K562 (cell line): Measurements from ENCODE around the gene TARS3. TPM values are rescaled to one million over a fixed set of nuclear protein-coding genes. Genes with fewer than 3 reads are reported as not detected.

ENCODE experiments used
- BMI1 ChIP-seq: fragments of 150-350 bp; IDR thresholded peaks from 2 replicates; pipeline ENCODE4 v1.6.1; 2014; ENCODE audit warnings: low read length
- CBX5 ChIP-seq: IDR thresholded peaks from 2 replicates; pipeline ENCODE4 v1.6.1; 2014; ENCODE audit warnings: low read depth, borderline replicate concordance
- GABPB2 ChIP-seq: fragments of 250-450 bp; sonication (Bioruptor Pico); conservative IDR thresholded peaks from 2 replicates; pipeline ENCODE4 v1.5.1; 2021; ENCODE audit warnings: mild to moderate bottlenecking
- HLTF ChIP-seq: fragments of 450-650 bp; IDR thresholded peaks from 2 replicates; pipeline ENCODE4 v1.6.1; 2016
- LEF1 ChIP-seq: fragments of 450-650 bp; IDR thresholded peaks from 2 replicates; pipeline ENCODE4 v1.6.1; 2016; ENCODE audit warnings: mild to moderate bottlenecking
- MAFG ChIP-seq: fragments of 450-650 bp; conservative IDR thresholded peaks from 2 replicates; pipeline ENCODE4 v1.6.1; 2016; ENCODE audit warnings: missing genetic modification characterization, missing compliant biosample characterization
- MCM3 ChIP-seq: fragments of 450-650 bp; IDR thresholded peaks from 2 replicates; pipeline ENCODE4 v1.6.1; 2016
- MECOM ChIP-seq: fragments of 250-450 bp; sonication (Bioruptor Pico); IDR thresholded peaks from 2 replicates; pipeline ENCODE4 v1.8.0; 2022; ENCODE audit warnings: inconsistent platforms
- NR2C2 ChIP-seq, 2 experiments: fragments of 200-800 bp in 1 of 2; sonication (Bioruptor generic) in 1 of 2; sonication (generic) in 1 of 2; formaldehyde crosslinking in 1 of 2; IDR thresholded peaks; 2 replicates each; pipeline versions ENCODE4 v1.6.1 to v1.8.0; 2016 to 2022; ENCODE audit warnings: mild to moderate bottlenecking in 1 of 2, missing compliant biosample characterization in 1 of 2, missing genetic modification characterization in 1 of 2, missing genetic modification reagents in 1 of 2
- PCBP2 ChIP-seq: fragments of 200-400 bp; formaldehyde crosslinking; IDR thresholded peaks from 2 replicates; pipeline ENCODE4 v1.6.1; 2018; ENCODE audit warnings: low read length, low read depth, mild to moderate bottlenecking, moderate library complexity; ENCODE audit not compliant: poor library complexity, severe bottlenecking
- TFAM ChIP-seq: fragments of 250-450 bp; sonication (Bioruptor Pico); conservative IDR thresholded peaks from 2 replicates; pipeline ENCODE4 v1.5.0; 2021; ENCODE audit warnings: mild to moderate bottlenecking, moderate library complexity
- ZNF24 ChIP-seq: fragments of 450-650 bp; IDR thresholded peaks from 2 replicates; pipeline ENCODE4 v1.6.1; 2016
- ZNF644 ChIP-seq: fragments of 200-800 bp; sonication (Bioruptor generic); IDR thresholded peaks from 2 replicates; pipeline ENCODE4 v1.6.1; 2016; ENCODE audit warnings: low read depth, missing genetic modification characterization, missing compliant biosample characterization
- ZNF668 ChIP-seq: fragments of 250-450 bp; sonication (Bioruptor Pico); IDR thresholded peaks from 2 replicates; pipeline ENCODE4 v1.8.0; 2022; ENCODE audit warnings: mild to moderate bottlenecking, inconsistent platforms
- ZNF695 ChIP-seq: fragments of 450-650 bp; formaldehyde crosslinking; IDR thresholded peaks from 2 replicates; pipeline ENCODE4 v1.4.0; 2020; ENCODE audit warnings: mild to moderate bottlenecking, moderate library complexity
- polyA plus RNA-seq, 8 experiments: library from polyadenylated mRNA; depleted of rRNA in 4 of 8; stranded (reverse) in 5 of 8; unstranded in 3 of 8; fragments of >200 nt; fragmentation: Nextera tagmentation in 2 of 8; fragmentation: Illumina TruSeq in 1 of 8; extraction: Ambion mirVana in 2 of 8; extraction: Trizol in 1 of 8; gene quantifications; 2 replicates each; pipeline versions ENCODE4 v1.2.1 to v1.2.3, GENCODE V29; 2011 to 2014; ENCODE audit warnings: inconsistent platforms in 1 of 8, missing spikeins in 1 of 8
- total RNA-seq, 7 experiments: library from RNA; depleted of rRNA in 6 of 7; stranded (reverse); fragments of >200 nt in 6 of 7; fragmentation: Illumina TruSeq in 2 of 7; extraction: Trizol in 2 of 7; gene quantifications; 2 replicates each; pipeline versions ENCODE4 v1.2.1 to v1.2.3, GENCODE V29; 2011 to 2021; ENCODE audit warnings: low replicate concordance in 1 of 7
- TF ChIP-seq, protein P1 (sequence below): sonication (generic); formaldehyde crosslinking; IDR thresholded peaks from 2 replicates; pipeline ENCODE4 v1.8.0; 2023; ENCODE audit warnings: mild to moderate bottlenecking, missing genetic modification reagents
- TF ChIP-seq, protein P2 (sequence below): sonication (generic); formaldehyde crosslinking; IDR thresholded peaks from 2 replicates; pipeline ENCODE4 v1.8.1; 2023; ENCODE audit warnings: mild to moderate bottlenecking, missing genetic modification reagents
- TF ChIP-seq, protein P3 (sequence below): fragments of 200-400 bp; formaldehyde crosslinking; IDR thresholded peaks from 2 replicates; pipeline ENCODE4 v1.6.1; 2017; ENCODE audit warnings: mild to moderate bottlenecking, low read depth, low read length, moderate library complexity
- TF ChIP-seq, protein P4 (sequence below), 2 experiments: fragments of 450-650 bp in 1 of 2; sonication (generic) in 1 of 2; formaldehyde crosslinking in 1 of 2; IDR thresholded peaks in 1 of 2; conservative IDR thresholded peaks in 1 of 2; 2 replicates each; pipeline versions ENCODE4 v1.6.1 to v1.8.1; 2016 to 2023; ENCODE audit warnings: mild to moderate bottlenecking in 2 of 2, moderate library complexity in 2 of 2, inconsistent platforms in 1 of 2, missing genetic modification reagents in 1 of 2
- TF ChIP-seq, protein P5 (sequence below): sonication (generic); IDR thresholded peaks from 2 replicates; pipeline ENCODE4 v1.6.1; 2016
- TF ChIP-seq, protein P6 (sequence below): fragments of 250-450 bp; sonication (Bioruptor Pico); IDR thresholded peaks from 2 replicates; pipeline ENCODE4 v1.5.0; 2020; ENCODE audit warnings: mild to moderate bottlenecking

The TARS3 gene
- total and polyA plus RNA-seq, 9 of the 15 experiments (the other 6 are each of a cell fraction or from before 2014, with no cell fraction given) = 2.1 to 14.7 (median 9.8) TPM

DNA sequence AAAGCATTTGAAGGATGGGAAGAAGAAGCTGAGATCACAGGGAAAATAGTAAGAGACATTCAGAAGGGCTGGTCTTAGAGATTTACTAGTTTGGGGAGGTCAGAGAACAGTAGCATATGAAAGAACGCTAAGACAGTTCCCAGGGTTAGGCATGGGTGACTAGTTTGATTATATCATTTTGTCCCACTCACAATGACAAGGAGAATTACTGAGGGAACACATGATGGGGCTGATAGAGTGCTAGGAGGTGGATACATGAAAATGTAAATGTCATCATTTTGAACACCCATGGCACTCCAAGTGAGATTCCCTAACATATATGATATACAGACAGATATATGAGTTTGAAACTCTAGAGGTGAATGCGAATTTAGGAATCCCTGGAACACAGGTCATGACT lies 9.3 kb upstream of the TARS3 start (continued):
- TF ChIP-seq, protein P1, sequence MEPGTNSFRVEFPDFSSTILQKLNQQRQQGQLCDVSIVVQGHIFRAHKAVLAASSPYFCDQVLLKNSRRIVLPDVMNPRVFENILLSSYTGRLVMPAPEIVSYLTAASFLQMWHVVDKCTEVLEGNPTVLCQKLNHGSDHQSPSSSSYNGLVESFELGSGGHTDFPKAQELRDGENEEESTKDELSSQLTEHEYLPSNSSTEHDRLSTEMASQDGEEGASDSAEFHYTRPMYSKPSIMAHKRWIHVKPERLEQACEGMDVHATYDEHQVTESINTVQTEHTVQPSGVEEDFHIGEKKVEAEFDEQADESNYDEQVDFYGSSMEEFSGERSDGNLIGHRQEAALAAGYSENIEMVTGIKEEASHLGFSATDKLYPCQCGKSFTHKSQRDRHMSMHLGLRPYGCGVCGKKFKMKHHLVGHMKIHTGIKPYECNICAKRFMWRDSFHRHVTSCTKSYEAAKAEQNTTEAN (CRISPR knock-in tag) = no peak
- TF ChIP-seq, protein P2, sequence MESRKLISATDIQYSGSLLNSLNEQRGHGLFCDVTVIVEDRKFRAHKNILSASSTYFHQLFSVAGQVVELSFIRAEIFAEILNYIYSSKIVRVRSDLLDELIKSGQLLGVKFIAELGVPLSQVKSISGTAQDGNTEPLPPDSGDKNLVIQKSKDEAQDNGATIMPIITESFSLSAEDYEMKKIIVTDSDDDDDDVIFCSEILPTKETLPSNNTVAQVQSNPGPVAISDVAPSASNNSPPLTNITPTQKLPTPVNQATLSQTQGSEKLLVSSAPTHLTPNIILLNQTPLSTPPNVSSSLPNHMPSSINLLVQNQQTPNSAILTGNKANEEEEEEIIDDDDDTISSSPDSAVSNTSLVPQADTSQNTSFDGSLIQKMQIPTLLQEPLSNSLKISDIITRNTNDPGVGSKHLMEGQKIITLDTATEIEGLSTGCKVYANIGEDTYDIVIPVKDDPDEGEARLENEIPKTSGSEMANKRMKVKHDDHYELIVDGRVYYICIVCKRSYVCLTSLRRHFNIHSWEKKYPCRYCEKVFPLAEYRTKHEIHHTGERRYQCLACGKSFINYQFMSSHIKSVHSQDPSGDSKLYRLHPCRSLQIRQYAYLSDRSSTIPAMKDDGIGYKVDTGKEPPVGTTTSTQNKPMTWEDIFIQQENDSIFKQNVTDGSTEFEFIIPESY (CRISPR knock-in tag) = no peak
- TF ChIP-seq TFAM (CRISPR knock-in tag) (no peak), ZNF644 (tag) (no peak), BMI1 (no peak), ZNF24 (0 out of 2 replicates have a peak, but pooled peaks have one; percentile 21), NR2C2 (CRISPR knock-in tag; IDR thresholded peaks at IDR 0.05) (no peak), NR2C2 (tag; IDR thresholded peaks at IDR 0.05) (no peak), MCM3 (no peak), ZNF668 (CRISPR knock-in tag) (no peak), CBX5 (no peak), HLTF (no peak), MAFG (peak; percentile 83), LEF1 (peak; percentile 25; the same call in 1 of the 2 replicates), GABPB2 (no peak), ZNF695 (CRISPR knock-in tag) (no peak), PCBP2 (no peak), MECOM (CRISPR knock-in tag) (no peak)
- TF ChIP-seq, protein P3, sequence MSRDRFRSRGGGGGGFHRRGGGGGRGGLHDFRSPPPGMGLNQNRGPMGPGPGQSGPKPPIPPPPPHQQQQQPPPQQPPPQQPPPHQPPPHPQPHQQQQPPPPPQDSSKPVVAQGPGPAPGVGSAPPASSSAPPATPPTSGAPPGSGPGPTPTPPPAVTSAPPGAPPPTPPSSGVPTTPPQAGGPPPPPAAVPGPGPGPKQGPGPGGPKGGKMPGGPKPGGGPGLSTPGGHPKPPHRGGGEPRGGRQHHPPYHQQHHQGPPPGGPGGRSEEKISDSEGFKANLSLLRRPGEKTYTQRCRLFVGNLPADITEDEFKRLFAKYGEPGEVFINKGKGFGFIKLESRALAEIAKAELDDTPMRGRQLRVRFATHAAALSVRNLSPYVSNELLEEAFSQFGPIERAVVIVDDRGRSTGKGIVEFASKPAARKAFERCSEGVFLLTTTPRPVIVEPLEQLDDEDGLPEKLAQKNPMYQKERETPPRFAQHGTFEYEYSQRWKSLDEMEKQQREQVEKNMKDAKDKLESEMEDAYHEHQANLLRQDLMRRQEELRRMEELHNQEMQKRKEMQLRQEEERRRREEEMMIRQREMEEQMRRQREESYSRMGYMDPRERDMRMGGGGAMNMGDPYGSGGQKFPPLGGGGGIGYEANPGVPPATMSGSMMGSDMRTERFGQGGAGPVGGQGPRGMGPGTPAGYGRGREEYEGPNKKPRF = no peak
- TF ChIP-seq, protein P4, sequence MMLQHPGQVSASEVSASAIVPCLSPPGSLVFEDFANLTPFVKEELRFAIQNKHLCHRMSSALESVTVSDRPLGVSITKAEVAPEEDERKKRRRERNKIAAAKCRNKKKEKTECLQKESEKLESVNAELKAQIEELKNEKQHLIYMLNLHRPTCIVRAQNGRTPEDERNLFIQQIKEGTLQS (IDR thresholded peaks at IDR 0.05) = peak; percentile 16; the same call in 1 of the 2 replicates
- TF ChIP-seq, protein P4 (CRISPR knock-in tag; conservative IDR thresholded peaks at IDR 0.05) = no peak
- TF ChIP-seq, protein P5, sequence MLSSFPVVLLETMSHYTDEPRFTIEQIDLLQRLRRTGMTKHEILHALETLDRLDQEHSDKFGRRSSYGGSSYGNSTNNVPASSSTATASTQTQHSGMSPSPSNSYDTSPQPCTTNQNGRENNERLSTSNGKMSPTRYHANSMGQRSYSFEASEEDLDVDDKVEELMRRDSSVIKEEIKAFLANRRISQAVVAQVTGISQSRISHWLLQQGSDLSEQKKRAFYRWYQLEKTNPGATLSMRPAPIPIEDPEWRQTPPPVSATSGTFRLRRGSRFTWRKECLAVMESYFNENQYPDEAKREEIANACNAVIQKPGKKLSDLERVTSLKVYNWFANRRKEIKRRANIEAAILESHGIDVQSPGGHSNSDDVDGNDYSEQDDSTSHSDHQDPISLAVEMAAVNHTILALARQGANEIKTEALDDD = peak; percentile 97
- TF ChIP-seq, protein P6, sequence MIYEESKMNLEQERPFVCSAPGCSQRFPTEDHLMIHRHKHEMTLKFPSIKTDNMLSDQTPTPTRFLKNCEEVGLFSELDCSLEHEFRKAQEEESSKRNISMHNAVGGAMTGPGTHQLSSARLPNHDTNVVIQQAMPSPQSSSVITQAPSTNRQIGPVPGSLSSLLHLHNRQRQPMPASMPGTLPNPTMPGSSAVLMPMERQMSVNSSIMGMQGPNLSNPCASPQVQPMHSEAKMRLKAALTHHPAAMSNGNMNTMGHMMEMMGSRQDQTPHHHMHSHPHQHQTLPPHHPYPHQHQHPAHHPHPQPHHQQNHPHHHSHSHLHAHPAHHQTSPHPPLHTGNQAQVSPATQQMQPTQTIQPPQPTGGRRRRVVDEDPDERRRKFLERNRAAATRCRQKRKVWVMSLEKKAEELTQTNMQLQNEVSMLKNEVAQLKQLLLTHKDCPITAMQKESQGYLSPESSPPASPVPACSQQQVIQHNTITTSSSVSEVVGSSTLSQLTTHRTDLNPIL (CRISPR knock-in tag) = no peak
